Adrenal gland (tissue), 12 donors: ENCODE results near the gene TMC1. TPM values are rescaled to one million over a fixed set of nuclear protein-coding genes. Genes with fewer than 3 reads are reported as not detected.
"Not testable (repeated sequence)": the region's sequence is repeated elsewhere in the genome, so short reads cannot be mapped to it uniquely, and the experiment has no call there.

Experiments
- DNase-seq, 7 donors: peaks; one replicate each; pipeline ENCODE4 v3.0.0-alpha.2; 2019 to 2020
- H3K27ac ChIP-seq, 5 donors: fragments of 200-600 bp; sonication (generic) in 4 of 5; 1 replicate in 3 of 5; 2 replicates in 2 of 5; pipeline versions ENCODE4 v1.5.1 to v1.8.0; 2016 to 2020; ENCODE audit warnings: mild to moderate bottlenecking in 1 of 5
- H3K27me3 ChIP-seq: fragments of 200-600 bp; 2 replicates; pipeline ENCODE4 v1.8.0; 2021
- H3K36me3 ChIP-seq, 2 donors: fragments of 200-600 bp; replicated peaks in 1 of 2; 1 replicate in 1 of 2; 2 replicates in 1 of 2; pipeline versions ENCODE4 v1.5.1 to v1.8.0; 2018 to 2022
- H3K4me1 ChIP-seq, 2 donors: fragments of 200-600 bp; replicated peaks in 1 of 2; 1 replicate in 1 of 2; 2 replicates in 1 of 2; pipeline versions ENCODE4 v1.5.1 to v1.8.0; 2018 to 2021
- H3K4me3 ChIP-seq, 4 donors: fragments of 200-600 bp; sonication (generic) in 3 of 4; one replicate each; pipeline ENCODE4 v1.5.1; 2016 to 2018
- H3K9me3 ChIP-seq, 3 donors: fragments of 200-600 bp; sonication (generic) in 1 of 3; replicated peaks in 1 of 3; 1 replicate in 2 of 3; 2 replicates in 1 of 3; pipeline versions ENCODE4 v1.5.1 to v1.8.0; 2016 to 2021
- POLR2A ChIP-seq, 2 donors: fragments of 450-650 bp; IDR thresholded peaks; one replicate each; pipeline ENCODE4 v1.6.1; 2017; ENCODE audit warnings: antibody characterized with exemption in 2 of 2, mild to moderate bottlenecking in 2 of 2, moderate library complexity in 1 of 2
- WGBS, 4 donors: extraction: QIAGEN DNeasy Blood & Tissue Kit in 2 of 4; methylation state at CpG; one replicate each; pipeline versions ENCODE4 v1.1.5 to v1.1.7; 2013 to 2017; 5-methylcytosine and 5-hydroxymethylcytosine counted together
- intact Hi-C, 2 donors: fragments of 100-400 bp; cut with DNase I; formaldehyde crosslinking; loops; one replicate each; pipeline versions ENCODE4 v1.14.1 to v1.15.0; 2022 to 2023
- polyA plus RNA-seq, 3 donors: library from polyadenylated mRNA; stranded (reverse); fragments of 200-250 nt in 2 of 3; fragments of 350-450 nt in 1 of 3; fragmentation: Illumina TruSeq in 1 of 3; extraction: RNeasy Lipid Tissue Mini Kit (QIAGEN cat#74804) in 1 of 3; gene quantifications; one replicate each; pipeline ENCODE4 v1.2.3, GENCODE V29; 2013 to 2014
- total RNA-seq, 9 donors: library from RNA; depleted of rRNA in 4 of 9; stranded (reverse); fragments of >200 nt in 4 of 9; fragments of 120-200 nt in 1 of 9; fragmentation: NEBNext Ultra II Directional in 1 of 9; extraction: Animal tissue kit (Norgen Biotek cat#: 25700) in 1 of 9; gene quantifications; one replicate each; pipeline versions ENCODE4 v1.1.0 to v1.2.4, GENCODE V29; 2013 to 2023
- TF ChIP-seq, protein P1 (sequence below), 6 experiments: fragments of 450-650 bp in 4 of 6; fragments of 200-600 bp in 2 of 6; sonication (generic) in 1 of 6; IDR thresholded peaks; 1 replicate in 5 of 6; 2 replicates in 1 of 6; pipeline versions ENCODE4 v1.5.1 to v1.8.0; 2016 to 2021; ENCODE audit warnings: antibody characterized with exemption in 6 of 6, mild to moderate bottlenecking in 2 of 6, moderate library complexity in 1 of 6
- donor health status: healthy with polysubstance abuse.
- donor health status: Bipolar disorder and iron deficiency.
- donor health status: DM: yes; HTN: yes; CAD: no.
- donor health status: DM: no; HTN: no; CAD: no.
- donor health status: DM: no; HTN: no; CAD: no.
- donor health status: DM: yes; HTN: yes; CAD: no.

TMC1 gene
- total and polyA plus RNA-seq, 12 donors, result 0.22 to 1.5 (median 0.50) TPM; not detected in 7

DNA sequence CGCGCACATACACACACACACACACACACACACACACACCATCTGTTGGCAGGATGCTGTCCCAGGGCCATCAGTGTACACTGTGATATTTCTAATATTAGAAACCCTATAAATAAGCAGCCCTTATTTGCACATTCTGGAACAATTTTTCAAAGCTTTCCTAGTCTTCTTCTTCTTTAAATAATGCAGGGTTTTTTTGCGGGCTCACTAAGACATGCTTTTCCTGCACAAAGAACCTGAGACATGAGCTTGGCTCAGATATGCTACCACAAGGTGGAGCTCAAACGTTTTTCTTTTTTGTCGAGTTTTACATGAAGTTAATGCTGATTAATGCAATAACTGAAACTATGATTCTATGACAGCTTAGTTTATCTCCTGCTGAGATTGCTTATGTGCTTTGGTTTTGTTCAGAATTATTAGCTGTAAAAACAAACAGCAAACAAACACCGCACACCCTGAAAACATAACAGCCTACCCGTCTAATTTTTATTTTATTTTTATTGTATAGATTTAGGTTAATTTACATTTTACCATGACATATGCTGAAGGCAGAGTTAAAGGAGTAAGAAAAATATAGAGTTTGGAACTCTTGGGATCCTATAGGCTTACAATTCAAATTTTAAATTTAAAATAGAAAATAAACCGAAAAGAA is 335.7 kb downstream of the TMC1 start:
- no peak for TF ChIP-seq POLR2A (IDR thresholded peaks at IDR 0.05)
- TF ChIP-seq, protein P1, sequence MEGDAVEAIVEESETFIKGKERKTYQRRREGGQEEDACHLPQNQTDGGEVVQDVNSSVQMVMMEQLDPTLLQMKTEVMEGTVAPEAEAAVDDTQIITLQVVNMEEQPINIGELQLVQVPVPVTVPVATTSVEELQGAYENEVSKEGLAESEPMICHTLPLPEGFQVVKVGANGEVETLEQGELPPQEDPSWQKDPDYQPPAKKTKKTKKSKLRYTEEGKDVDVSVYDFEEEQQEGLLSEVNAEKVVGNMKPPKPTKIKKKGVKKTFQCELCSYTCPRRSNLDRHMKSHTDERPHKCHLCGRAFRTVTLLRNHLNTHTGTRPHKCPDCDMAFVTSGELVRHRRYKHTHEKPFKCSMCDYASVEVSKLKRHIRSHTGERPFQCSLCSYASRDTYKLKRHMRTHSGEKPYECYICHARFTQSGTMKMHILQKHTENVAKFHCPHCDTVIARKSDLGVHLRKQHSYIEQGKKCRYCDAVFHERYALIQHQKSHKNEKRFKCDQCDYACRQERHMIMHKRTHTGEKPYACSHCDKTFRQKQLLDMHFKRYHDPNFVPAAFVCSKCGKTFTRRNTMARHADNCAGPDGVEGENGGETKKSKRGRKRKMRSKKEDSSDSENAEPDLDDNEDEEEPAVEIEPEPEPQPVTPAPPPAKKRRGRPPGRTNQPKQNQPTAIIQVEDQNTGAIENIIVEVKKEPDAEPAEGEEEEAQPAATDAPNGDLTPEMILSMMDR (IDR thresholded peaks at IDR 0.05), result peak; percentile 44 to 78 (median 66)
- no peaks in the 10 kb centered on the region for H3K27me3 ChIP-seq
- H3K4me3 ChIP-seq, result peak overlapping the region in 1 of 4 donors; percentile 25
- no peaks in the 10 kb centered on the region for H3K36me3 ChIP-seq
- peaks cover 15 to 26% of the 10 kb centered on the region in 2 donors for H3K4me1 ChIP-seq
- H3K9me3 ChIP-seq, result peaks cover 0 to 6% (median 0%) of the 10 kb centered on the region in 3 donors
- intact Hi-C loops, result loop anchor here (2.0 to 10.0 kb wide), 2 partner anchors 166 to 228 kb away; no protein-coding TSS in a partner anchor
- 44 to 45% (median 45%) methylated on average over 8 of the region's 8 CpGs for WGBS, 4 donors
- H3K27ac ChIP-seq, result peak overlapping the region in 4 of 5 donors; percentile 53 to 82 (median 78)
- DNase-seq, result peak in 6 of 7 donors; percentile 20 to 58 (median 45)

DNA sequence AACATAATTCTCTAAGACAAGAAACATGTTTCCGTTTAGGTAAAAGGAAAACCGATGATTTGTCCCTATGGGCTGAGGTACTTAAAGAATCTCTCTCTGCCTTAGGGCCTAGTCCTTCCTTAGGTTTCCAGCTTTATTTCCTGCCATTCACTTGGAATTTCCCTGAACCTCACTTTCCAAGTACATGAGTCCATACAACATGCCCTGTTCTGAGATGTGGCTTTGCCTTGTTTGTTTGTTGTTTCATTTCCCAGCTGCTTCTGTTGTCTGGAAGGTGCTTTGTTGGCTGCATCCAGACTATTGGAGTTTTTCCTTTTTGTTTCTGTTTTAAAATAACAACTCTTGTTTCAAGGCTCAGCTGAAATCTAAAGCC is 336.2 kb downstream of the TMC1 start:
- intact Hi-C loops, result loop anchor here (2.0 to 10.0 kb wide), 2 partner anchors 165 to 227 kb away; no protein-coding TSS in a partner anchor
- Histone ChIP-seq H3K9me3 (peaks cover 0 to 6% (median 0%) of the 10 kb centered on the region in 3 donors), H3K4me1 (peaks cover 15 to 26% of the 10 kb centered on the region in 2 donors), H3K27ac (peak overlapping the region in 4 of 5 donors; percentile 53 to 82 (median 78)), H3K27me3 (no peaks in the 10 kb centered on the region), H3K4me3 (peak overlapping the region in 1 of 4 donors; percentile 25), H3K36me3 (no peaks in the 10 kb centered on the region)
- 86 to 98% (median 93%) methylated on average over 2 of the region's 2 CpGs for WGBS, 4 donors
- no peak for TF ChIP-seq POLR2A (IDR thresholded peaks at IDR 0.05)
- DNase-seq, result no peak

DNA sequence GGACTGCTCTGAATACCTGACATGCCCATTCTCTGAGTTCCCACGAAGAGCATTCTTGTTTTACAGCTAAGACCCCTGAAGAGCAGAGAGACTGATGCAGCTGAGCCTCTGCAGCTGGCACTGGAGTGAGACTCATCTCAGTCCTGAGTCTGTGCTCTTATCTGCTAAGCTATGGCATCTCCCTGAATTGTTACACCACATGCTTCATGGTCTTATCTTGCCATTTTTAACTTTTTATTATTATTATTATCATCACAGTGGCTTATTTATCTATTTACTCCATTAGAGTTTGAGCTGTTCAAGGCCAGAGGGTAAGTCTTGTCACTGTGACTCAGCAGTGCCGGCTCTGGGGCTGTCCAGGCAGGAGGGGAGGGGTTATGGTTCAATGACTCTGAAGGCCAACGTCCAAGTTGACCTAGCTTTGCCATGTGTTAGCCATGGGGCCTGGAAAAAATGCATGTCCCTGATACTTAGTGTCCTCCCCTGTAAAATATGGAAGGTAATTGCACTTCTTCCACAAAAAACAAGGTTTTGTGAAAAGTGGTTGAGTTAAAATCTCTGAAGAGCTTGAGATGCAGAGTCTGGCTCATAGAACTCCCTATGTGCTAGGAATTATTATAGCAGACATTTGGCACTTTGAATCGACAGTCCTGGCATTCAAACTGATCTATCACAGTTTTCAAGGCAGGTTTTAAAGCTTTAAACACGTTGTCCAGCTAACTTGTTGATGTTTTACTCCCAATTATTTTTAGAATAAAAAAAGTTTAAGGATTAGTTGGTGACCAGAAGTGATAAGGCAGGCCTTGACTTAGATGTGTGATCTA is 336.9 kb downstream of the TMC1 start:
- peak; percentile 76 to 96 (median 91) for DNase-seq
- Histone ChIP-seq H3K4me1 (peaks cover 15 to 27% of the 10 kb centered on the region in 2 donors), H3K9me3 (peaks cover 0 to 6% (median 0%) of the 10 kb centered on the region in 3 donors), H3K36me3 (no peaks in the 10 kb centered on the region), H3K4me3 (no peak overlapping the region), H3K27ac (peak overlapping the region; percentile 53 to 86 (median 79)), H3K27me3 (no peaks in the 10 kb centered on the region)
- intact Hi-C loops, result loop anchor here (10.0 kb wide), 1 partner anchor 226 kb away; no protein-coding TSS in a partner anchor
- TF ChIP-seq, protein P1 (IDR thresholded peaks at IDR 0.05), result no peak
- TF ChIP-seq POLR2A (IDR thresholded peaks at IDR 0.05), result peak in 1 of 2 donors; percentile 42
- 20 to 29% (median 20%) methylated on average over 5 of the region's 5 CpGs for WGBS, 4 donors

DNA sequence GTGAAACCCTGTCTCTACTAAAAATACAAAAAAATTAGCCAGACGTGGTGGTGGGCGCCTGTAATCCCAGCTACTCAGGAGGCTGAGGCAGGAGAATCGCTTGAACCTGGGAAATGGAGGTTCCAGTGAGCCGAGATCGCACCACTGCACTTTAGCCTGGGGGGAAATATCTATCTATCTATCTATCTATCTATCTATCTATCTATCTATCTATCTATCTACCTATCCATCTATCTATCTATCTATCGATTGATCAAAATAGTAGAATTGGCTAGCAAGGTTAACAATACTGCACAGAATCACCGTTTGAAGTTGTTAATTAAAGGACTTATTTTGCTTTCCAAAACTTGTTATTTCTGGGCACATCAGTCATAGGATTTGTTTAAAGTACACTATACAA is 341.4 kb downstream of the TMC1 start:
- H3K4me3 ChIP-seq, H3K9me3 ChIP-seq, H3K27ac ChIP-seq, H3K36me3 ChIP-seq, intact Hi-C loops, H3K27me3 ChIP-seq, DNase-seq: not testable (repeated sequence)
- 85 to 94% (median 91%) methylated on average over 7 of the region's 7 CpGs for WGBS, 4 donors
- peaks cover 12 to 31% of the 10 kb centered on the region in 2 donors for H3K4me1 ChIP-seq
